Esophagus muscularis mucosa (tissue), 3 donors: ENCODE results near the gene COL4A5.

Experiments
- POLR2A ChIP-seq: fragments of 450-650 bp; IDR thresholded peaks from one replicate; pipeline ENCODE4 v1.6.1; 2017; ENCODE audit warnings: antibody characterized with exemption, moderate library complexity, mild to moderate bottlenecking, low read depth
- POLR2AphosphoS5 ChIP-seq, 2 donors: sonication (generic); formaldehyde crosslinking; IDR thresholded peaks; one replicate each; pipeline ENCODE4 v1.6.1; 2017; ENCODE audit warnings: antibody characterized with exemption in 2 of 2
- TF ChIP-seq, protein P1 (sequence below), 3 experiments: fragments of 200-600 bp in 2 of 3; fragments of 450-650 bp in 1 of 3; sonication (generic) in 2 of 3; IDR thresholded peaks; one replicate each; pipeline ENCODE4 v1.5.1; 2017 to 2019; ENCODE audit warnings: antibody characterized with exemption in 3 of 3, mild to moderate bottlenecking in 2 of 3, moderate library complexity in 1 of 3

DNA sequence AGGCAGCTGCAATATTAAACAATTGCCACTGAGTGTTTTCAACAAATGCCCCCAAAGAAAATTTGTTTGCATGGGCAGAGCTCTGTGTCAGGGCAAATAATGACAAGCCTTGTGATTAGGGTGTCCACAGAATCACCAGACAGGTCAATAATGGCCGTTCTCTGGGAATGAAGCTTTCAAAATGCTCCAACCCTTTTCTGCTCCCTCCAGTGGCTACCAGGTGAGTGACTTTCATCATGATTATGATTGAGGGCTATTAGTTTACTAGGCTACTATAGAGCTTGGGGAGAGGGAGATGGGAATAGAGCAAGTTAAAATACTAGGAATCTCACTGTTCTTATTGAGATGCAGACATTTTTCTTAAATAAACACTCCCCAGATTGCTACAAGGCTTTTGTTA, 273.2 kb downstream of the COL4A5 start:
- TF ChIP-seq POLR2A, result no peak
- TF ChIP-seq, protein P1, sequence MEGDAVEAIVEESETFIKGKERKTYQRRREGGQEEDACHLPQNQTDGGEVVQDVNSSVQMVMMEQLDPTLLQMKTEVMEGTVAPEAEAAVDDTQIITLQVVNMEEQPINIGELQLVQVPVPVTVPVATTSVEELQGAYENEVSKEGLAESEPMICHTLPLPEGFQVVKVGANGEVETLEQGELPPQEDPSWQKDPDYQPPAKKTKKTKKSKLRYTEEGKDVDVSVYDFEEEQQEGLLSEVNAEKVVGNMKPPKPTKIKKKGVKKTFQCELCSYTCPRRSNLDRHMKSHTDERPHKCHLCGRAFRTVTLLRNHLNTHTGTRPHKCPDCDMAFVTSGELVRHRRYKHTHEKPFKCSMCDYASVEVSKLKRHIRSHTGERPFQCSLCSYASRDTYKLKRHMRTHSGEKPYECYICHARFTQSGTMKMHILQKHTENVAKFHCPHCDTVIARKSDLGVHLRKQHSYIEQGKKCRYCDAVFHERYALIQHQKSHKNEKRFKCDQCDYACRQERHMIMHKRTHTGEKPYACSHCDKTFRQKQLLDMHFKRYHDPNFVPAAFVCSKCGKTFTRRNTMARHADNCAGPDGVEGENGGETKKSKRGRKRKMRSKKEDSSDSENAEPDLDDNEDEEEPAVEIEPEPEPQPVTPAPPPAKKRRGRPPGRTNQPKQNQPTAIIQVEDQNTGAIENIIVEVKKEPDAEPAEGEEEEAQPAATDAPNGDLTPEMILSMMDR (IDR thresholded peaks at IDR 0.05), result no peak
- no peak for TF ChIP-seq POLR2AphosphoS5 (IDR thresholded peaks at IDR 0.05)
